HepG2 (cell line): Measurements from ENCODE around the gene TMEM44. TPM values are rescaled to one million over a fixed set of nuclear protein-coding genes. Genes with fewer than 3 reads are reported as not detected.

Source experiments
- AHDC1 ChIP-seq: sonication (generic); formaldehyde crosslinking; IDR thresholded peaks from 2 replicates; pipeline ENCODE4 v1.5.1; 2020; ENCODE audit warnings: mild to moderate bottlenecking, missing genetic modification reagents, borderline replicate concordance
- ATF1 ChIP-seq: IDR thresholded peaks from 2 replicates; pipeline ENCODE4 v1.6.1; 2016; ENCODE audit warnings: mild to moderate bottlenecking, control low read depth
- ELF4 ChIP-seq: sonication (generic); formaldehyde crosslinking; IDR thresholded peaks from 2 replicates; pipeline ENCODE4 v1.5.0; 2020; ENCODE audit warnings: missing genetic modification reagents, mild to moderate bottlenecking, moderate library complexity, borderline replicate concordance
- FOXA3 ChIP-seq: IDR thresholded peaks from 2 replicates; pipeline ENCODE4 v1.6.1; 2016; ENCODE audit warnings: missing genetic modification reagents, missing compliant biosample characterization
- HNF4G ChIP-seq, 2 experiments: sonication (generic) in 1 of 2; formaldehyde crosslinking in 1 of 2; IDR thresholded peaks; 2 replicates each; pipeline versions ENCODE4 v1.4.0 to v1.6.1; 2011 to 2020; ENCODE audit warnings: borderline replicate concordance in 2 of 2, low read depth in 2 of 2, mild to moderate bottlenecking in 2 of 2, low read length in 1 of 2, missing genetic modification reagents in 1 of 2, moderate library complexity in 1 of 2
- HOXA9 ChIP-seq: sonication (generic); formaldehyde crosslinking; IDR thresholded peaks from 2 replicates; pipeline ENCODE4 v1.8.1; 2022; ENCODE audit warnings: missing genetic modification reagents, mild to moderate bottlenecking, moderate library complexity, borderline replicate concordance
- NAIF1 ChIP-seq: sonication (generic); formaldehyde crosslinking; IDR thresholded peaks from 2 replicates; pipeline ENCODE4 v1.5.0; 2020; ENCODE audit warnings: mild to moderate bottlenecking, missing genetic modification reagents, borderline replicate concordance
- NFIB ChIP-seq: sonication (generic); formaldehyde crosslinking; IDR thresholded peaks from 2 replicates; pipeline ENCODE4 v1.9.0; 2021; ENCODE audit warnings: missing genetic modification reagents, mild to moderate bottlenecking, borderline replicate concordance
- POGZ ChIP-seq: sonication (generic); formaldehyde crosslinking; IDR thresholded peaks from 2 replicates; pipeline ENCODE4 v1.4.0; 2020; ENCODE audit warnings: mild to moderate bottlenecking, missing genetic modification reagents
- REL ChIP-seq: sonication (generic); formaldehyde crosslinking; conservative IDR thresholded peaks from 2 replicates; pipeline ENCODE4 v1.8.0; 2022; ENCODE audit warnings: mild to moderate bottlenecking, missing genetic modification reagents, moderate library complexity
- RFX5 ChIP-seq: IDR thresholded peaks from 2 replicates; pipeline ENCODE4 v1.6.1; 2011; ENCODE audit warnings: low read depth, low read length, improper control_type of control experiment
- TP53 ChIP-seq: sonication (generic); formaldehyde crosslinking; conservative IDR thresholded peaks from 2 replicates; pipeline ENCODE4 v1.4.0; 2020; ENCODE audit warnings: missing genetic modification reagents
- ZMYM2 ChIP-seq: sonication (generic); formaldehyde crosslinking; IDR thresholded peaks from 2 replicates; pipeline ENCODE4 v1.8.0; 2022; ENCODE audit warnings: mild to moderate bottlenecking, missing genetic modification reagents
- ZNF121 ChIP-seq: sonication (generic); formaldehyde crosslinking; IDR thresholded peaks from 2 replicates; pipeline ENCODE4 v1.5.0; 2020; ENCODE audit warnings: mild to moderate bottlenecking, missing genetic modification reagents
- ZNF3 ChIP-seq: IDR thresholded peaks from 2 replicates; pipeline ENCODE4 v1.7.0; 2017; ENCODE audit warnings: inconsistent platforms
- ZNF382 ChIP-seq: sonication (generic); formaldehyde crosslinking; IDR thresholded peaks from 2 replicates; pipeline ENCODE4 v1.5.0; 2020; ENCODE audit warnings: missing genetic modification reagents, mild to moderate bottlenecking, borderline replicate concordance
- ZNF772 ChIP-seq: sonication (generic); formaldehyde crosslinking; IDR thresholded peaks from 2 replicates; pipeline ENCODE4 v1.5.0; 2020; ENCODE audit warnings: mild to moderate bottlenecking, missing genetic modification reagents
- polyA plus RNA-seq, 8 experiments: library from polyadenylated mRNA; depleted of rRNA in 3 of 8; stranded (reverse) in 7 of 8; unstranded in 1 of 8; fragments of >200 nt; fragmentation: Illumina TruSeq in 4 of 8; extraction: Trizol in 4 of 8; gene quantifications; 2 replicates each; pipeline versions ENCODE4 v1.2.1 to v1.2.3, GENCODE V29; 2011 to 2016; ENCODE audit warnings: low read depth in 4 of 8, missing spikeins in 1 of 8, mixed read lengths in 1 of 8; ENCODE audit not compliant: insufficient read depth in 1 of 8
- total RNA-seq, 5 experiments: library from RNA; depleted of rRNA; stranded (reverse); fragments of >200 nt; fragmentation: Illumina TruSeq; extraction: Trizol; gene quantifications; 2 replicates each; pipeline ENCODE4 v1.2.3, GENCODE V29; 2016; ENCODE audit warnings: low read depth in 1 of 5
- TF ChIP-seq, protein P1 (sequence below): sonication (generic); formaldehyde crosslinking; IDR thresholded peaks from 2 replicates; pipeline ENCODE4 v1.5.1; 2020; ENCODE audit warnings: missing genetic modification reagents, mild to moderate bottlenecking, borderline replicate concordance

TMEM44 gene
- total and polyA plus RNA-seq, 2 of the 13 experiments (the other 11 are each of a cell fraction or from before 2014, with no cell fraction given) = 7.3 to 13.8 TPM

DNA sequence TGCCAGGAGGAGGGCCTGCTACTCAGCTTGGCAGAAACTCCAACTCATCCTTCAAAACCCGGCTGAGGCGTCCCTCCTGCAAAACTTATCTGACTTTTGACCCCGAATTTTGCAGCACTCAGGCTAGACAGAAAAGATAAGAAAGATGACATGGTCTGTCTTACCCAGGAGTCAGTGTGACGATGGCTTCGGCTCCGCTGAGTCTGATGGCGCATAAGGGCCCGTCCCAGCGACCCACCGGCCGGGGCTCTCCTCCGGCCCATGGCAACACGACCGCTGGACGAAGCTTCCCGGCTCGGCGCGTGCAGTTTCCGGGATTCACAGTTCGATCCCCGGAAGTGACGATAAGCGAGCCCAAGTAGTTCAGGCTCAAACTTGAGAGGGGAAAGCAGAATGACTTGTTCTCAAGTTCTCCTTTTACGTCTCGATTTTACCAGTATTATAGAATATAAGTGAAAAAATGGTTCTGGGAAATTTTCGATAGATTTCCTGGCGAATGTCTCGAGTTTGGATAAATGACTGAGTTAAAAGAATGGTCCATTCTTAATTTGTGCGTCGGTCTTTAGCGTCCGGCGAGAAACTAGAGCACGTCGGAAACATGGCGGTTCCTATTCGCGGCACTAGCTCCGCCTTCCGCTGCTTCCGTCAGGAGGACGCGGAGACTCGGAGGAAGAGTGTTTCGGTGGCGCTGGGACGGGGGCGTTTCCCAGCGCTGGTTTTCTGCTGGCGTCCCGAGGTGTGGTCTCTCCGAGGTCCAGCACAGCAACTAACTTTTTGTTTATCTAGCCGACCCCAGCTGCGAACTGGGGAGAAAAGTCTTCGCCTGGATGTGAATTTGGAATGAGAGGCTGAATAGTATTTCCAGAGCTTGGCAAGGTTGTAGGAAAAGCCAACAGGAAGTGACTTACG is 38.9 kb upstream of the TMEM44 start, which contains the start of gene LSG1 (continued):
- no peak for TF ChIP-seq NFIB (CRISPR knock-in tag)
- peak; percentile 95 for TF ChIP-seq POGZ (CRISPR knock-in tag)
- TF ChIP-seq HOXA9 (CRISPR knock-in tag) = no peak
- TF ChIP-seq RFX5 = peak; percentile 55; the same call in 1 of the 2 replicates
- peak; percentile 56 for TF ChIP-seq FOXA3
- no peak for TF ChIP-seq ZNF382 (CRISPR knock-in tag)
- peak; percentile 31; the same call in 1 of the 2 replicates for TF ChIP-seq AHDC1 (CRISPR knock-in tag)
- TF ChIP-seq ZNF121 (CRISPR knock-in tag) = no peak
- TF ChIP-seq, protein P1, sequence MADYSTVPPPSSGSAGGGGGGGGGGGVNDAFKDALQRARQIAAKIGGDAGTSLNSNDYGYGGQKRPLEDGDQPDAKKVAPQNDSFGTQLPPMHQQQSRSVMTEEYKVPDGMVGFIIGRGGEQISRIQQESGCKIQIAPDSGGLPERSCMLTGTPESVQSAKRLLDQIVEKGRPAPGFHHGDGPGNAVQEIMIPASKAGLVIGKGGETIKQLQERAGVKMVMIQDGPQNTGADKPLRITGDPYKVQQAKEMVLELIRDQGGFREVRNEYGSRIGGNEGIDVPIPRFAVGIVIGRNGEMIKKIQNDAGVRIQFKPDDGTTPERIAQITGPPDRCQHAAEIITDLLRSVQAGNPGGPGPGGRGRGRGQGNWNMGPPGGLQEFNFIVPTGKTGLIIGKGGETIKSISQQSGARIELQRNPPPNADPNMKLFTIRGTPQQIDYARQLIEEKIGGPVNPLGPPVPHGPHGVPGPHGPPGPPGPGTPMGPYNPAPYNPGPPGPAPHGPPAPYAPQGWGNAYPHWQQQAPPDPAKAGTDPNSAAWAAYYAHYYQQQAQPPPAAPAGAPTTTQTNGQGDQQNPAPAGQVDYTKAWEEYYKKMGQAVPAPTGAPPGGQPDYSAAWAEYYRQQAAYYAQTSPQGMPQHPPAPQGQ (CRISPR knock-in tag) = no peak
- no peak for TF ChIP-seq REL (CRISPR knock-in tag)
- TF ChIP-seq TP53 = 0 out of 2 replicates have a peak, but pooled peaks have one; percentile 14
- no peak for TF ChIP-seq NAIF1
- peak; percentile 97 for TF ChIP-seq ELF4 (CRISPR knock-in tag)
- peak; percentile 91 for TF ChIP-seq ATF1 (CRISPR knock-in tag)
- no peak for TF ChIP-seq ZMYM2 (CRISPR knock-in tag)
- 0 out of 2 replicates have a peak, but pooled peaks have one; percentile 10 for TF ChIP-seq ZNF3 (CRISPR knock-in tag)
- no peak for TF ChIP-seq HNF4G (IDR thresholded peaks at IDR 0.05; ENCODE audit: borderline replicate concordance, low read depth, low read length)
- TF ChIP-seq HNF4G (CRISPR knock-in tag; IDR thresholded peaks at IDR 0.05; ENCODE audit: borderline replicate concordance, low read depth) = no peak; the same call in 1 of the 2 replicates
- peak; percentile 81 for TF ChIP-seq ZNF772
